MM.1S (cell line): ENCODE data around the gene MAG.

ENCODE experiments used
- DNase-seq: peaks from one replicate; pipeline ENCODE4 v3.0.0-alpha.2; 2015
- H2AFZ ChIP-seq: fragments of 300-600 bp; sonication (generic); 2 replicates; pipeline ENCODE4 v1.6.0; 2016; ENCODE audit warnings: antibody characterized with exemption, low read length
- H3F3A ChIP-seq: fragments of 300-600 bp; sonication (generic); 2 replicates; pipeline ENCODE4 v1.6.1; 2016; ENCODE audit warnings: mild to moderate bottlenecking, antibody characterized with exemption, low read length, moderate library complexity, mixed read lengths; ENCODE audit not compliant: insufficient read depth
- H3K27ac ChIP-seq: fragments of 300-600 bp; sonication (generic); 2 replicates; pipeline ENCODE4 v1.5.1; 2016; ENCODE audit warnings: mild to moderate bottlenecking, low read length
- H3K27me3 ChIP-seq: fragments of 300-600 bp; sonication (generic); replicated peaks from 2 replicates; pipeline ENCODE4 v1.6.0; 2016; ENCODE audit warnings: low read length; ENCODE audit not compliant: insufficient read depth
- H3K36me3 ChIP-seq: fragments of 300-600 bp; sonication (generic); replicated peaks from 2 replicates; pipeline ENCODE4 v1.6.1; 2016; ENCODE audit warnings: mild to moderate bottlenecking, low read length, mixed read lengths; ENCODE audit not compliant: insufficient read depth
- H3K4me1 ChIP-seq: fragments of 300-600 bp; sonication (generic); 2 replicates; pipeline ENCODE4 v1.6.1; 2016; ENCODE audit warnings: low read length, mixed read lengths
- H3K4me2 ChIP-seq: fragments of 300-600 bp; sonication (generic); 2 replicates; pipeline ENCODE4 v1.6.0; 2016; ENCODE audit warnings: low read depth, low read length
- H3K4me3 ChIP-seq: fragments of 300-600 bp; sonication (generic); 2 replicates; pipeline ENCODE4 v1.5.1; 2016; ENCODE audit warnings: low read length, mixed read lengths
- H3K79me2 ChIP-seq: fragments of 300-600 bp; sonication (generic); 2 replicates; pipeline ENCODE4 v1.6.1; 2016; ENCODE audit warnings: mixed run types, low read length, mixed read lengths
- H3K9ac ChIP-seq: fragments of 300-600 bp; sonication (generic); 2 replicates; pipeline ENCODE4 v1.6.1; 2016; ENCODE audit warnings: low read length, mixed read lengths
- H3K9me2 ChIP-seq: fragments of 300-600 bp; sonication (generic); replicated peaks from 2 replicates; pipeline ENCODE4 v1.6.1; 2016; ENCODE audit warnings: mild to moderate bottlenecking, low read length, mixed read lengths; ENCODE audit not compliant: insufficient read depth
- H3K9me3 ChIP-seq: fragments of 300-600 bp; sonication (generic); replicated peaks from 2 replicates; pipeline ENCODE4 v1.6.1; 2016; ENCODE audit warnings: mild to moderate bottlenecking, low read length, mixed read lengths; ENCODE audit not compliant: insufficient read depth
- H4K20me1 ChIP-seq: fragments of 300-600 bp; sonication (generic); 2 replicates; pipeline ENCODE4 v1.6.1; 2016; ENCODE audit warnings: mild to moderate bottlenecking, low read length, moderate library complexity, mixed read lengths; ENCODE audit not compliant: insufficient read depth
- EZH2 ChIP-seq: fragments of 300-600 bp; sonication (generic); optimal IDR thresholded peaks from 2 replicates; pipeline ENCODE3; 2017; ENCODE audit warnings: low read depth, mild to moderate bottlenecking, antibody characterized with exemption, low read length, mixed read lengths
- EZH2phosphoT487 ChIP-seq: fragments of 300-600 bp; sonication (generic); IDR thresholded peaks from 2 replicates; pipeline ENCODE4 v1.6.1; 2018; ENCODE audit warnings: antibody characterized with exemption, low read length
- TF ChIP-seq, protein P1 (sequence below): fragments of 300-600 bp; sonication (generic); IDR thresholded peaks from 2 replicates; pipeline ENCODE4 v1.5.1; 2016; ENCODE audit warnings: antibody characterized with exemption, low read length, mixed read lengths

Gene MAG

DNA sequence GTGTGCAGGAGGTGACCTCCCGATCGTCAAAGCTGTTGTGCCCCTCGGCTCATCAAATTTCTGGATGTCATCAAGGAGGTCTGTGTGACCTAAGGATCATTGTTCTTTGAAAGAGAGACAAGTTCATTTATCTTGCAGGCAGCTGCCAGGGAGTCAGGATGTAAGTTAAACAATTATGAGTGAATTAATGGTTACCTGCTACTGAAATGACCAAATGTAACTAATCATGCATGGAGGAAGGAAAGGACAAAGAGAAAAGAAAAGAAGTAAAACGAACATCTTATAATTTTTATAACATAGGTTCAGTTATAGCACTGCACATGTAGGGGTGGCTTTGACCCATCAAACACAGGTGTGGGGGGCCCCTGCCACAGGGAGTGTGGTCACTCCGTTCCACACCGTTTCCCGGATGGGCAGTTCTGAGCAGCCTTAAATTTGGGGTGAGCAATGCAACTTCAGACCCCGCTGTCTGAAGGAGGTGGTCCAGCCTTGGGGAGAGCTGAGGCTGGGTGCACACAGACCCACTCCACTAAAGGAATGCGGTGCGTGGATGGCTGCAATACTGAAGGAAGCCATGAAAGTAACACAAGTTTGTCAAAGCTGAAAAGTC lies 42.3 kb downstream of the MAG start:
- TF ChIP-seq, protein P1, sequence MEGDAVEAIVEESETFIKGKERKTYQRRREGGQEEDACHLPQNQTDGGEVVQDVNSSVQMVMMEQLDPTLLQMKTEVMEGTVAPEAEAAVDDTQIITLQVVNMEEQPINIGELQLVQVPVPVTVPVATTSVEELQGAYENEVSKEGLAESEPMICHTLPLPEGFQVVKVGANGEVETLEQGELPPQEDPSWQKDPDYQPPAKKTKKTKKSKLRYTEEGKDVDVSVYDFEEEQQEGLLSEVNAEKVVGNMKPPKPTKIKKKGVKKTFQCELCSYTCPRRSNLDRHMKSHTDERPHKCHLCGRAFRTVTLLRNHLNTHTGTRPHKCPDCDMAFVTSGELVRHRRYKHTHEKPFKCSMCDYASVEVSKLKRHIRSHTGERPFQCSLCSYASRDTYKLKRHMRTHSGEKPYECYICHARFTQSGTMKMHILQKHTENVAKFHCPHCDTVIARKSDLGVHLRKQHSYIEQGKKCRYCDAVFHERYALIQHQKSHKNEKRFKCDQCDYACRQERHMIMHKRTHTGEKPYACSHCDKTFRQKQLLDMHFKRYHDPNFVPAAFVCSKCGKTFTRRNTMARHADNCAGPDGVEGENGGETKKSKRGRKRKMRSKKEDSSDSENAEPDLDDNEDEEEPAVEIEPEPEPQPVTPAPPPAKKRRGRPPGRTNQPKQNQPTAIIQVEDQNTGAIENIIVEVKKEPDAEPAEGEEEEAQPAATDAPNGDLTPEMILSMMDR: no peak
- TF ChIP-seq EZH2phosphoT487: no peak
- no peak for TF ChIP-seq EZH2
- no peak for DNase-seq

DNA sequence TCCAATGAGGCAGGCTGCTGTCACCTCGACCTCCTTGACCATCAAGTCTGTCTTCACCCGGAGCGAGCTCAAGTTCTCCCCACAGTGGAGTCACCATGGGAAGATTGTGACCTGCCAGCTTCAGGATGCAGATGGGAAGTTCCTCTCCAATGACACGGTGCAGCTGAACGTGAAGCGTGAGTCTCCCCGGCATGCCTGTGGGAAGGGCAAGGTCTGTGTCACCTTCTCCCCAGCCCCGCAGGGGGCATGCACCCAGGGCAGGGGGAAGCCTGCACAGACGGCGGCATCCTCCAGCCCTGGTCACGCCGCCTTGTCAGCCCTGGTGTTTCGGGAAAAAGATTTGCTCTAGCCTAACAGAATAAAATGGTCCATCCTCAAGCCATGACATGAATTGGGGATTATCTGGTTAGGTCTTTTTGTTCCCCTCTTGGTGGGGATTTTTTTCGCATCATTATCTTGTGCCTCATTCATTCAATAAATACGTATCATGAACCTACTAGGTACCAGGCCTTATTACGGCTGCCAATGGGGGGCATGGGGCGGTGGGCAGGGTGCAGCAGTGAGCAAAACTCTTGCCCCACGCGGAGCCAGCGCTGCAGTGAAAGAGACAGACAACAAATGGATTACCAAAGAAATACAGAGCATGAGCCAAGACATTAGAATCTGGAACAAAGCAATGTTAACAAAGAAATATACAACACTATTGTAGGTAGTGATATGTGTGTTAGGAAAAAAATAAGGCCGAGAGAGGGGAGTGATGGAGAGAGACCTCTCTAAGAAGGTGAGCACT lies 44.4 kb downstream of the MAG start:
- Histone ChIP-seq H3K4me2 (no peak overlapping the region), H2AFZ (no peak overlapping the region), H3K9ac (no peak overlapping the region)

More for the DNA sequence above, 42.3 kb downstream of the MAG start:
- Histone ChIP-seq H3K4me3 (no peak overlapping the region), H3K9me2 (no peaks in the 10 kb centered on the region), H4K20me1 (no peaks in the 10 kb centered on the region), H3K27me3 (peaks cover 92% of the 10 kb centered on the region), H3F3A (no peaks in the 10 kb centered on the region), H3K27ac (no peak overlapping the region), H2AFZ (no peak overlapping the region), H3K4me1 (no peaks in the 10 kb centered on the region), H3K79me2 (no peaks in the 10 kb centered on the region), H3K4me2 (no peak overlapping the region), H3K9ac (no peak overlapping the region), H3K36me3 (no peaks in the 10 kb centered on the region), H3K9me3 (no peaks in the 10 kb centered on the region)

DNA sequence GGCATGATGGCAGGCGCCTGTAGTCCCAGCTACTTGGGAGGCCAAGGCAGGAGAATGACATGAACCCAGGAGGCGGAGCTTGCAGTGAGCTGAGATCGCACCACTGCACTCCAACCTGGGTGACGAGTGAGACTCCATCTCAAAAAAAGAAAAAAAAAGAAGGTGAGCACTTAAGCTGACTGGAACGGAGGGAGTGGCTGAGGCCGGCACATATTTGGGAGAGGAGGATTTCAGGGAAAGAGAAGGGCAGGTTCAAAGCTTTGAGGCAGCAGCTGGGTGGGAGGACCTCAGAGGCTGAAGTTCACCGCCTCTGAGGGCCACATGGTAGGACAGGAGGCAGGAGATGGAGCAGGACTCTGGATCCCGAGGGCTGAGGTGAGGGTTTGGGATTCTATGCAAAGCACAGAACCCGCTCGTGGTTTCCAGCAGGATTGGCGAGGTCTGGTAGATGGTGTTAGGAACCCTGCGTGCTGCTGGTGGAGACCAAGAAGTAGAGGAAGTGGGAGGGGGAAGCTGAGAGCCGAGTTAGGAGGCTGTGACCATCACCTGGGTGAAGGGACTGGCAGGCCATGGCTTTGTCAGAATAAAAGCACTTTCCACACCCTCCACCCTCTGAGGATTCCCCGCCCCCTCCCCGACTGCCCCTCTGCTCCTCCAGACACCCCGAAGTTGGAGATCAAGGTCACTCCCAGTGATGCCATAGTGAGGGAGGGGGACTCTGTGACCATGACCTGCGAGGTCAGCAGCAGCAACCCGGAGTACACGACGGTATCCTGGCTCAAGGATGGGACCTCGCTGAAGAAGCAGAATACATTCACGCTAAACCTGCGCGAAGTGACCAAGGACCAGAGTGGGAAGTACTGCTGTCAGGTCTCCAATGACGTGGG lies 45.4 kb downstream of the MAG start:
- peaks cover 93% of the 10 kb centered on the region for H3K27me3 ChIP-seq
- no peaks in the 10 kb centered on the region for H3F3A ChIP-seq
- no peak overlapping the region for H3K9ac ChIP-seq
- no peak overlapping the region for H3K27ac ChIP-seq
- no peaks in the 10 kb centered on the region for H3K36me3 ChIP-seq
- H3K4me3 ChIP-seq: no peak overlapping the region
- H3K4me1 ChIP-seq: no peaks in the 10 kb centered on the region
- no peaks in the 10 kb centered on the region for H3K9me3 ChIP-seq
- H3K4me2 ChIP-seq: no peak overlapping the region
- DNase-seq: no peak
- H3K79me2 ChIP-seq: no peaks in the 10 kb centered on the region
- H3K9me2 ChIP-seq: no peaks in the 10 kb centered on the region
- H4K20me1 ChIP-seq: no peaks in the 10 kb centered on the region
- TF ChIP-seq, protein P1: no peak
- TF ChIP-seq EZH2: no peak
- no peak overlapping the region for H2AFZ ChIP-seq

More for the DNA sequence above, 44.4 kb downstream of the MAG start:
- H3K36me3 ChIP-seq: no peaks in the 10 kb centered on the region
- H3K4me1 ChIP-seq: no peaks in the 10 kb centered on the region
- DNase-seq: no peak
- H3K9me3 ChIP-seq: no peaks in the 10 kb centered on the region
- H3K79me2 ChIP-seq: no peaks in the 10 kb centered on the region
- peaks cover 91% of the 10 kb centered on the region for H3K27me3 ChIP-seq
- no peak overlapping the region for H3K27ac ChIP-seq
- TF ChIP-seq, protein P1: no peak
- TF ChIP-seq EZH2phosphoT487: no peak
- TF ChIP-seq EZH2: no peak
- H3K4me3 ChIP-seq: no peak overlapping the region
- no peaks in the 10 kb centered on the region for H4K20me1 ChIP-seq
- no peaks in the 10 kb centered on the region for H3K9me2 ChIP-seq
- H3F3A ChIP-seq: no peaks in the 10 kb centered on the region
